GM20431 (cell line): ENCODE measurements around the gene PHLDA2.

ENCODE experiments used
- in situ Hi-C: fragments of 300-500 bp; cut with MseI, MboI; formaldehyde crosslinking; loops from one replicate; pipeline ENCODE4 v1.15.0; 2020; ENCODE audit warnings: low sequenced_read_pairs; ENCODE audit not compliant: unreplicated experiment

Gene PHLDA2

GRCh38 chr11:2886191-2886894 is 42.9 kb downstream of the PHLDA2 start:
- in situ Hi-C loops = no loop called here

- in situ Hi-C loops = no loop called here
Observed at GRCh38 chr11:2885678-2886081, 43.5 kb downstream of the PHLDA2 start, which contains the start of gene CDKN1C. CDKN1C (minus strand) TSS chr11:2885775; CDS start chr11:2885456, 319 bp downstream.

- in situ Hi-C loops = no loop called here
Observed at GRCh38 chr11:2885017-2885677, 44.1 kb downstream of the PHLDA2 start.

- in situ Hi-C loops = no loop called here
Observed at GRCh38 chr11:2883979-2884815, 45.0 kb downstream of the PHLDA2 start.

- in situ Hi-C loops = no loop called here
Observed at GRCh38 chr11:2883640-2883978, 45.6 kb downstream of the PHLDA2 start.

- in situ Hi-C loops = no loop called here
Observed at GRCh38 chr11:2882396-2883110, 46.7 kb downstream of the PHLDA2 start.

- in situ Hi-C loops = no loop called here
Observed at GRCh38 chr11:2881981-2882375, 47.2 kb downstream of the PHLDA2 start.

- in situ Hi-C loops = no loop called here
Observed at GRCh38 chr11:2881076-2881980, 47.9 kb downstream of the PHLDA2 start.

GRCh38 chr11:2880646-2881045 is 48.6 kb downstream of the PHLDA2 start:
- in situ Hi-C loops = no loop called here

GRCh38 chr11:2878782-2879181 is 50.4 kb downstream of the PHLDA2 start:
- in situ Hi-C loops = no loop called here
